Astrocyte of the cerebellum (primary cell): ENCODE data around the gene INTS15.

Experiments used
- DNase-seq: peaks from one replicate; pipeline ENCODE4 v3.0.0-alpha.2; 2011; ENCODE audit warnings: low read depth
- H3K4me3 ChIP-seq: 2 replicates; pipeline ENCODE4 v1.5.1; 2011; ENCODE audit warnings: mild to moderate bottlenecking, low read depth, low read length, moderate library complexity
- in situ Hi-C: cut with HindIII; loops from 2 replicates; pipeline ENCODE4 v1.10.0; 2017; ENCODE audit warnings: low sequenced_read_pairs
- TF ChIP-seq, protein P1 (sequence below): IDR thresholded peaks from 2 replicates; pipeline ENCODE4 v1.5.1; 2012; ENCODE audit warnings: low read length, low read depth, moderate library complexity, mild to moderate bottlenecking; ENCODE audit errors: missing control alignments

Gene INTS15

DNA sequence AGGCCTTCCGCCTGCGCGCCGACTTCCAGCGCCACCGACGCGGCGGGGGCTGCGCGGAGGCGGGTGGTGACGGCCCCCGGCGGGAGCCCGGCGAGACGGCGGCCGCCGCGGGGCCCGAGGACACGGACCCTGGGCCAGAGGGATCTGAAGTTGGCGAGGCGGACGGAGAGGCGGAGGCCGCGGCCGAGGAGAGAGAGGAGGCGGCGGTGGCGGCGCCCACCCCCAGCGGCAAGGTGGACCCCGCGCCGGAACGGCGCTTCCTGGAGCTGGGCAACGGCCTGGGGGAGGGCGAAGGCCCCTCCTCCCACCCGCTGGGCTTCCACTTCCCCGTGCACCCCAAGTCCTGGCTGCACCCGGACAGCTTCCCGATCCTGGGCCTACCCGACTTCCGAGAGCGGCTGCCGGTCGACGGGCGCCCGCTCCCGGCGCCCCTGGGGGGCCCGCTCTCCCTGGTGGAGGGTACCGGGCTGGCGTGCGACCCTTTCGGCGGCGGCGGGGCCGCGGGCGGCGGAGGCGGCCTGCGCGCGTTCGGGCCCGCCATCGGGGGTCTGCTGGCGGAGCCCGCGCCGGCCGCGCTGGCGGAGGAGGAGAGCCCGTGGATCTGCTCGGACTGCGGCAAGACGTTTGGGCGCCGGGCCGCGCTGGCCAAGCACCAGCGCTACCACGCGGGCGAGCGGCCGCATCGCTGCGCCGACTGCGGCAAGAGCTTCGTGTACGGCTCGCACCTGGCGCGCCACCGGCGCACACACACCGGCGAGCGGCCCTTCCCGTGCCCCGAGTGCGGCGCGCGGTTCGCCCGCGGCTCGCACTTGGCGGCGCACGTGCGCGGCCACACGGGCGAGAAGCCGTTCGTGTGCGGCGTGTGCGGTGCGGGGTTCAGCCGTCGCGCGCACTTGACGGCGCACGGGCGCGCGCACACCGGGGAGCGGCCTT is 63.5 kb downstream of the INTS15 start:
- no peak overlapping the region for H3K4me3 ChIP-seq
- in situ Hi-C loops = no loop called here
- DNase-seq = no peak
- TF ChIP-seq, protein P1, sequence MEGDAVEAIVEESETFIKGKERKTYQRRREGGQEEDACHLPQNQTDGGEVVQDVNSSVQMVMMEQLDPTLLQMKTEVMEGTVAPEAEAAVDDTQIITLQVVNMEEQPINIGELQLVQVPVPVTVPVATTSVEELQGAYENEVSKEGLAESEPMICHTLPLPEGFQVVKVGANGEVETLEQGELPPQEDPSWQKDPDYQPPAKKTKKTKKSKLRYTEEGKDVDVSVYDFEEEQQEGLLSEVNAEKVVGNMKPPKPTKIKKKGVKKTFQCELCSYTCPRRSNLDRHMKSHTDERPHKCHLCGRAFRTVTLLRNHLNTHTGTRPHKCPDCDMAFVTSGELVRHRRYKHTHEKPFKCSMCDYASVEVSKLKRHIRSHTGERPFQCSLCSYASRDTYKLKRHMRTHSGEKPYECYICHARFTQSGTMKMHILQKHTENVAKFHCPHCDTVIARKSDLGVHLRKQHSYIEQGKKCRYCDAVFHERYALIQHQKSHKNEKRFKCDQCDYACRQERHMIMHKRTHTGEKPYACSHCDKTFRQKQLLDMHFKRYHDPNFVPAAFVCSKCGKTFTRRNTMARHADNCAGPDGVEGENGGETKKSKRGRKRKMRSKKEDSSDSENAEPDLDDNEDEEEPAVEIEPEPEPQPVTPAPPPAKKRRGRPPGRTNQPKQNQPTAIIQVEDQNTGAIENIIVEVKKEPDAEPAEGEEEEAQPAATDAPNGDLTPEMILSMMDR = no peak

DNA sequence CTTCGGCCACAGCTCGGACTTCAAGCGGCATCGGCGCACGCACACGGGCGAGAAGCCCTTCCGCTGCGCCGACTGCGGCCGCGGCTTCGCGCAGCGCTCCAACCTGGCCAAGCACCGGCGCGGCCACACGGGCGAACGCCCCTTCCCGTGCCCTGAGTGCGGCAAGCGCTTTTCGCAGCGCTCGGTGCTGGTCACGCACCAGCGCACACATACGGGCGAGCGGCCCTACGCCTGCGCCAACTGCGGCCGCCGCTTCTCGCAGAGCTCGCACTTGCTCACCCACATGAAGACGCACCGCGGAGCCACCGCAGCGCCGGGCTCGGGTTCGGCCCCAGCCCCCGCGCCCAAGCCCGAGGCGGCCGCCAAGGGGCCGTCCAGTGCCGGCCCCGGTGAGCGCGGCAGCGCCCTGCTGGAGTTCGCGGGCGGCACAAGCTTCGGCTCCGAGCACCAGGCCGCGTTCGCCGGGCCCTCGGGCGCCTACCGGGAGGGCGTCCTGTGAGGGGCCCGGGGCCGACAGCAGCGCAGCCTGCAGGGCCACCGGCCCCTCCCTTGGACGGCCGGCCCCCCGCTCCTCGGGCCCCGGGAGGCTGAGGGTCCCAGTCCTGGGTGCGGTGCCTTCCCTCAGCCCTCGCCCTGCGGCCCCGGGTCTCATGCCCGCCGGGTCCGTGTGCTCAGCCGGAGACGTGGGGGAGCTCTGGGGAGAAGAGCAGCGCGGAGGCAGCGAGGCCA is 64.5 kb downstream of the INTS15 start:
- no peak overlapping the region for H3K4me3 ChIP-seq
- no peak for DNase-seq
- in situ Hi-C loops = no loop called here
- TF ChIP-seq, protein P1 = no peak

DNA sequence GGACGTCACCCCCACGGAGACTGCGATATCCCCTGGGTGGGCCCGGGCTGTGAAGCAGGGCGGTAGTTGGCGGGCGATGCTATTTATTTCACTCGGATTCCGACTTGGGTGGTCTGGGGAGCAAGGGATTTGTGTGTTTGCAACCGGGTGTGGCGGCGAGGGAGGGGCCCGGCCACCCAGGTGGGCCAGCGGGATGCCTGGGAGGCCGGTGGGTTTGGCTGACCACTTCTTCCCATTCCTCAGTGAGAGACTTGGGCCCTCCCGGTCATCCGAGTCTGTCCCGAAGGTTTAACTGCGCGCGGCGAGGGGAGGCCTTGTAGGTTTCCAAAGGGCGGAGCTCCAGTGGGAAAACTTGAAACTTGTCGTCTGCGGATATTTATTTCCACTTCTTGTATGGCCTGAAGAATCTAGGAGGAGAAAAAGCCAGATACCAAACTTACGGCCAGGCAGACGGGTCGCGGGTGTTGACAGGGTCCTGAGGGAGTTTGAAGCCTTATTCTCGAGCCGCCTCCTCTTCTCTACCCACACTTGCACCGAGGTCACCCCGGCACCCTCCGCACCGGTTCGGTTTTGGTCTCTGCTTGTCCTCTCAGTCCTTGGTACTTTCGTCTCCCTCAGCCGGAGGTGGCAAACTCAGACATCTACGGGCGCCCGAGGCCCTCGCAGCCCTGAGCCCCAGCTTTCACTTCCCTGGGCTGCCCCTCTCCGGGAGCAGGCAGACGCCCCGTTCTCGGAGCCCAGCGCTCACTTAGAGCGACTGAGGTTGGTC is 65.2 kb downstream of the INTS15 start:
- in situ Hi-C loops = no loop called here
- DNase-seq = no peak
- H3K4me3 ChIP-seq = no peak overlapping the region
- TF ChIP-seq, protein P1 = no peak

DNA sequence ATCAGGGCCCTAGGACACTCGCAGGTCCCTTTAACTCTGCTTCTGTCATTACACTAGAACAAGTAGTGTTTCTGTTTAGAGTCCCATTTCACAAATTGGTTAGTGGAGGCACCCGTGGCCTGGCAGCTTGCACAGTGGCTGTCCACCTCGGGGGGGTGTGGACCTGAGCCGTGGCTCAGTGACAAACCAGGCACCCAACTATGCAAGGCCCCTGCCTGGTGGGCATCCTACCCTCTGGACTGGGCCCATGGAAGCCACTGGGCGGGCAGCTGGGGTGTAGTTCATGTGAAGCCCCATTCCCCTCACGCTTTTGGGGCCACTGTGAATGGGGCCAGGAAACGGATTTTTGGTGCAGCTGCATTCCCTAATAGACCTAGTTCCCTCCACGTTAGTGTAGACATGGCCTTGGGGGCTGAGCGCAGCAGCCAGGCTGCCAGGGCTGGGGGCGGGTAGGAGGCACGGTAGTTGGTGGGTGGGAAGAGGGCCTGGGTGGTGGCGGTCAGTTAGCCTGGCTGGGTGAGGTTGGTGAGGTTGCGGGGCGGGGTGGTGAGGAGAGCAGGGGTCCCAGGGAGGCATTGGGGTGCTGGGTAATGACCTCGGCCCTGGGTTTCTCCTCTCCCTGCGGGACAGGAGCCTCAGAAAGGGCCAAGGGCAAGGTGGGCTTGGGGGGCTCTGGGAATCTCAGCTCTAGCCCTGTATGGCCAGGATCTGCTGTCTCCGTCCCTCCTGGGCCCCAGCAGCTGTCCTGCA is 66.0 kb downstream of the INTS15 start:
- in situ Hi-C loops = no loop called here
- DNase-seq = no peak
- TF ChIP-seq, protein P1 = no peak
- no peak overlapping the region for H3K4me3 ChIP-seq

DNA sequence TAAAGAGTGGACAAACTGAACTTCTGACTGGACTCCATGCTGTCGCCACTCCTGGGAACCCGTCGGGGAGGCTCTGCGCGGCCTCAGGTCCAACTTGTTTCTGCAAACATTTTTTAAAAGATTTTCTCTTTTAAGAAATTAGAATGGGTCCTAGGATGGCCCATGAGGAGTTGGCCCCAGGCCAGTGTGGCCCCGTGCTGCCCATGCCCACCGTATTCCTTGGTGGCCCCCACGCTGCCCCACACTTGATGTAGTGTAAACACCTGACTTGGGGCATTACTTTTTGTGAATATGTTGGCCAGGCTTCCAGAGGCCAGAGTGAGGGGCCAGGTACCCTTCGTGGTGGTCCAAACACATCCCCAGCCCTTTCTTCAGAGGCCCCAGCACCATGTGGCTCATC is 66.6 kb downstream of the INTS15 start:
- no peak for DNase-seq
- TF ChIP-seq, protein P1 = no peak
- in situ Hi-C loops = no loop called here
- H3K4me3 ChIP-seq = no peak overlapping the region
